Epithelial cell of proximal tubule (primary cell): ENCODE measurements around the gene BRAF. TPM values are rescaled to one million over a fixed set of nuclear protein-coding genes. Genes with fewer than 3 reads are reported as not detected.
"Not testable (repeated sequence)": the region's sequence is repeated elsewhere in the genome, so short reads cannot be mapped to it uniquely, and the experiment has no call there.

Source experiments
- DNase-seq: peaks from one replicate; pipeline ENCODE4 v3.0.0-alpha.2; 2011; ENCODE audit warnings: low read depth
- H3K4me3 ChIP-seq: 2 replicates; pipeline ENCODE4 v1.5.1; 2011; ENCODE audit warnings: low read depth, mild to moderate bottlenecking, low read length
- total RNA-seq: library from RNA; depleted of rRNA; stranded (reverse); fragments of >200 nt; gene quantifications from 2 replicates; pipeline ENCODE4 v1.2.3, GENCODE V29; 2015
- TF ChIP-seq, protein P1 (sequence below): conservative IDR thresholded peaks from 2 replicates; pipeline ENCODE4 v1.5.1; 2012; ENCODE audit warnings: low read depth, mild to moderate bottlenecking, low read length

Gene BRAF
- total RNA-seq, 1 donor from 2014 or later: 7.3 TPM

- TF ChIP-seq, protein P1, sequence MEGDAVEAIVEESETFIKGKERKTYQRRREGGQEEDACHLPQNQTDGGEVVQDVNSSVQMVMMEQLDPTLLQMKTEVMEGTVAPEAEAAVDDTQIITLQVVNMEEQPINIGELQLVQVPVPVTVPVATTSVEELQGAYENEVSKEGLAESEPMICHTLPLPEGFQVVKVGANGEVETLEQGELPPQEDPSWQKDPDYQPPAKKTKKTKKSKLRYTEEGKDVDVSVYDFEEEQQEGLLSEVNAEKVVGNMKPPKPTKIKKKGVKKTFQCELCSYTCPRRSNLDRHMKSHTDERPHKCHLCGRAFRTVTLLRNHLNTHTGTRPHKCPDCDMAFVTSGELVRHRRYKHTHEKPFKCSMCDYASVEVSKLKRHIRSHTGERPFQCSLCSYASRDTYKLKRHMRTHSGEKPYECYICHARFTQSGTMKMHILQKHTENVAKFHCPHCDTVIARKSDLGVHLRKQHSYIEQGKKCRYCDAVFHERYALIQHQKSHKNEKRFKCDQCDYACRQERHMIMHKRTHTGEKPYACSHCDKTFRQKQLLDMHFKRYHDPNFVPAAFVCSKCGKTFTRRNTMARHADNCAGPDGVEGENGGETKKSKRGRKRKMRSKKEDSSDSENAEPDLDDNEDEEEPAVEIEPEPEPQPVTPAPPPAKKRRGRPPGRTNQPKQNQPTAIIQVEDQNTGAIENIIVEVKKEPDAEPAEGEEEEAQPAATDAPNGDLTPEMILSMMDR: no peak
- H3K4me3 ChIP-seq: no peak overlapping the region
- no peak for DNase-seq
These were observed 178.0 kb downstream of the BRAF start for GRCh38 chr7:140746751-140747150.

- TF ChIP-seq, protein P1: no peak
These were observed 179.3 kb downstream of the BRAF start for GRCh38 chr7:140745266-140746058.

GRCh38 chr7:140744005-140744404, 180.7 kb downstream of the BRAF start:
- no peak overlapping the region for H3K4me3 ChIP-seq
- TF ChIP-seq, protein P1: no peak
- no peak for DNase-seq

More at GRCh38 chr7:140745266-140746058, 179.3 kb downstream of the BRAF start:
- no peak for DNase-seq
- H3K4me3 ChIP-seq: no peak overlapping the region

DNA sequence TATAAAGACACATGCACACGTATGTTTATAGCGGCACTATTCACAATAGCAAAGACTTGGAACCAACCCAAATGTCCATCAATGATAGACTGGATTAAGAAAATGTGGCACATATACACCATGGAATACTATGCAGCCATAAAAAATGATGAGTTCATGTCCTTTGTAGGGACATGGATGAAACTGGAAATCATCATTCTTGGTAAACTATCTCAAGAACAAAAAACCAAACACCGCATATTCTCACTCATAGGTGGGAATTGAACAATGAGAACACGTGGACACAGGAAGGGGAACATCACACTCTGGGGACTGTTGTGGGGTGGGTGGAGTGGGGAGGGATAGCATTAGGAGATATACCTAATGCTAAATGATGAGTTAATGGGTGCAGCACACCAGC, 181.5 kb downstream of the BRAF start:
- DNase-seq: not testable (repeated sequence)

DNA sequence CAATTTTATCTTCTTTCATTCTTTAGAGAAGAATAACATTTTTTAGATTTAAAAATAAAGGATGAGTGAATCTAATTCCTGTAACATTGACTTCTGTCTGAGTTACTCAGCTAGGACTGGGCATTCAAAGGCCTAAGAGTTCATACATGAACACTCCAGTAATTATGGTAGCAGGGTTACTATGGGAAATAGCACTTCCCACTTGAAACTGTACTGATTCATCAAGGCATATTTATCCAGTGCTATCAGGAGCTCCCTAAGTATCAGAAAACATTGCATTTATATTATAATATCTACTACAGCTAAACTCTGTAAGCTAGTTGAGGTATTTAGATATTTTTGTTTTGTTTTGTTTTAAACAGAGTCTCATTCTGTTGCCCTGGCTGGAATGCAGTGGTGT, 186.4 kb downstream of the BRAF start:
- DNase-seq: no peak

More for the DNA sequence above, 181.5 kb downstream of the BRAF start:
- not testable (repeated sequence) for H3K4me3 ChIP-seq

GRCh38 chr7:140734729-140735128, 190.0 kb downstream of the BRAF start:
- no peak overlapping the region for H3K4me3 ChIP-seq
- TF ChIP-seq, protein P1: no peak
- DNase-seq: no peak

More for the DNA sequence above, 186.4 kb downstream of the BRAF start:
- TF ChIP-seq, protein P1: no peak
- H3K4me3 ChIP-seq: no peak overlapping the region

- DNase-seq: no peak
- H3K4me3 ChIP-seq: no peak overlapping the region
- TF ChIP-seq, protein P1: no peak
These were observed 190.6 kb downstream of the BRAF start for GRCh38 chr7:140734096-140734495.
